ENCODE measurements around the gene ZNF787.

The ZNF787 gene

DNA sequence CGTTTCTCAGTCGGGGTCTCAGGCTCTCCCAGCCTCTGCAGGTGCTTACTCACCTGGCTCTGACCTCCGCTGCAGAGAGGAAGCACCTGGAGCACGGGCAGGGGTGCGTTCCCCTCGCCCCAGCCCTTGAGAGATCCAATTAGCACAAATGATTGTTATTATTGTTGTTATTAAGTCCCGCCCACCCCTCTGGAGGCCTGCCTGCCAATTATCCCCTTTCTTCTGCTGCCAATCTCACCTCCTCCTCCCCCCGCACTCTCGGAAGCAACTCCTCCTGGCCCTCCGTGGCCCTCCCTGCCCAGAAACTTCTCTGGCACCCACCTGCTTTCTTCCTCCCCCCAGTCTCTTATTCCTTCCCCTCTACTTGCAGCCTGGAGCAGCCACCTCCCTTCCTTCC lies 8.8 kb downstream of the ZNF787 start:
- TF ChIP-seq, protein P1, sequence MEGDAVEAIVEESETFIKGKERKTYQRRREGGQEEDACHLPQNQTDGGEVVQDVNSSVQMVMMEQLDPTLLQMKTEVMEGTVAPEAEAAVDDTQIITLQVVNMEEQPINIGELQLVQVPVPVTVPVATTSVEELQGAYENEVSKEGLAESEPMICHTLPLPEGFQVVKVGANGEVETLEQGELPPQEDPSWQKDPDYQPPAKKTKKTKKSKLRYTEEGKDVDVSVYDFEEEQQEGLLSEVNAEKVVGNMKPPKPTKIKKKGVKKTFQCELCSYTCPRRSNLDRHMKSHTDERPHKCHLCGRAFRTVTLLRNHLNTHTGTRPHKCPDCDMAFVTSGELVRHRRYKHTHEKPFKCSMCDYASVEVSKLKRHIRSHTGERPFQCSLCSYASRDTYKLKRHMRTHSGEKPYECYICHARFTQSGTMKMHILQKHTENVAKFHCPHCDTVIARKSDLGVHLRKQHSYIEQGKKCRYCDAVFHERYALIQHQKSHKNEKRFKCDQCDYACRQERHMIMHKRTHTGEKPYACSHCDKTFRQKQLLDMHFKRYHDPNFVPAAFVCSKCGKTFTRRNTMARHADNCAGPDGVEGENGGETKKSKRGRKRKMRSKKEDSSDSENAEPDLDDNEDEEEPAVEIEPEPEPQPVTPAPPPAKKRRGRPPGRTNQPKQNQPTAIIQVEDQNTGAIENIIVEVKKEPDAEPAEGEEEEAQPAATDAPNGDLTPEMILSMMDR (IDR thresholded peaks at IDR 0.05; ENCODE audit: low read depth, low read length, missing control alignments) = no peak
- H3K4me3 ChIP-seq (ENCODE audit: low read depth, low read length) = no peak overlapping the region
- no peak for DNase-seq (ENCODE audit: low read depth)

DNA sequence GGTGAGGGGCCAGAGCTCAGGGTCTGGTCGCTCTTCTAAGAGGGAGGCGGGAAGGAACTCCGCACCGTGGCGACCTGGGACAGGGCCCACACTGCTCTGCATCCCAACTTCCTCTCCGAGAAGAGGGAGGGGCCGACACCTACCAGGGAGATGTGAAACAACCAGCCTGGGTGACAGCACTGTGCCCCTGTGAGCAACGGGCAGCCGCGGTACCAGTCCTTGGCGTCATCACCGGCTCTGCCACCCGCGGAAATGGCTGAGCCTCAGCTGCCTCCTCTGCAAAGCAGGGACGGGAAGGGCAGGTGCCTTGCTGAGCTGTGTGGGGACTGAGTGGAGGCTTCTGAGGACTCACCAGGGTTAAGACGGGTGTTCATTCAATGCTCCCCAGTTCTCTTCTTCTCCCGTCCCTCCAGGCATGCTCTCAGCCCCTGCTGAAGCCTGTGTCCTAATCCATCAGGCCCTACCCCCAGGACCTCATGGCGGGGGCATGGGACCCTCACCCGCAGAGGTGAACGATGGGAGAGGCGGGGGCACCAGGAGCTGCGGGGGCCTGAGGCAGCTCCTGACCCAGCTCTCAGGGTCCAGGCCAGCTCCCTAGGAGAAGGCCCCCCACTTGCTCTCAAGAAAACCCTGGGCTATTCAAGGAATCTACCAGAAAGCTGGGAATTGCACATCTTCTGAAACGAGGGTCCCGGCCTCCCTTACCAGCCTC lies 9.3 kb downstream of the ZNF787 start:
- H3K4me3 ChIP-seq (ENCODE audit: low read depth, low read length) = peak overlapping the region; percentile 8
- peak; percentile 40 for DNase-seq (ENCODE audit: low read depth)
- TF ChIP-seq, protein P1 (IDR thresholded peaks at IDR 0.05; ENCODE audit: low read depth, low read length, missing control alignments) = no peak

DNA sequence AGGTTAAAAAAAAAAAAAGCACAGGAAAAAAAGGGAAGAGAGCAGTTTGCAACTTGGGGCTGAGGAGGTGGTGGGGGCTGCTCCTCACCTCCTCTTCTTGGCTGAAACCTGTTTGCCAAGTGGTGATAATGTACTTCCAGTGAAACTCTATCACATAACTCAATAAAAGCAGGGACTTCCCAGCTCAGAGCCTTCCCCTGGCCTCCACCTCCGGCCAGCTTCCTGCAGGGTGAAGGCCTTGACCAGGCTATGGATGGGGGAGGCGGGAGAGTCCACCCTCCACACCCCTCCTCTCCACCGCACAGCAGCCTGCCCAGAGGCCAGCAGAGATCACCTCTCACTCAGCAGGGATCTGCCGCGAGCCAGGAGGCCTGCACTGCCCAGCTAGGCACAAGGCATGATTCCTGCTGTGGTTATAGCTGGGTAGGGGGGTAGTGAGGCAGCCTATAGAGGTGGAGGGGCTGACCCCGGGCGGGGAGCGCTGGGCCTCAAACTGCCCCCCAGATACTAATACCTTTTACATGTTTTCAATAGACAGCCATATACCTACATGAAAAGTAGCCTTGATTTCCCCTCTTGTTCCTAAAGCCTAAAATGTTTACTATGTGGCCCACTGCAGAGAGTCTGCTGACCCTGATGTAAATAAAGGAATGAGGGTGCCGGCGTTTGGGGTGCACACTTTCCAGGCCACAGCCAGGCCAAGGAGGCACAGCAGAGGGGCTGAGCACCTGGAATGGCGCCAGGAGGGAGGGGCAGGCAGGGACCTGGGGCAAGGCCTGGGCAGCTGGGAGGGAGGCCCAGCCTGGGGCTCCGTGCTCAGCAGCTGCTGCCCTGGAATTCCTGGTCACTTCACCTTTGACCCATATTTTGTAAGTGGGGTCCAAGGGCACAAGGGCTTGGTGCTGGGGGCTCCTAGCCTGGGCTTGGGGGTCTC lies 10.3 kb downstream of the ZNF787 start:
- no peak overlapping the region for H3K4me3 ChIP-seq (ENCODE audit: low read depth, low read length)
- TF ChIP-seq, protein P1 (IDR thresholded peaks at IDR 0.05; ENCODE audit: low read depth, low read length, missing control alignments) = no peak
- no peak for DNase-seq (ENCODE audit: low read depth)

DNA sequence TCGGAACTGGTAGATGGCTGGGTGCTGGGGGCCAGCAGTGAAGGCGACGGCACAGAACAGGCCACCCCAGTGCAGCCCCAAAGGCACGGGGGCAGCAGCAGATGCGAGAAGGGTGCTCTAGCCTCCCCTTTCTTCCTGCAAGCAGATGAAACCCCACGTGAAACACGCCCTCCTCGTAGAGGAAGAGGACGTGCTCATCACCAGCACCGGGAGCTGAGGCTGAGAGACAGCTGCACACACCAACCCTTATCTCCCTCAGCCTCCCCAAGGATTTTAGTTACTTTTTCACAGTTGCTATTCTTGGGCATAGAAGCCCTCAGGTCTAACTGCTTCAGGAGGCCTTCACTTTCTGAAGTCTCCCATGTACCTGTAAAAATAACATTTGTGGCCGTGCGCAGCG lies 11.9 kb downstream of the ZNF787 start:
- DNase-seq (ENCODE audit: low read depth) = no peak
- TF ChIP-seq, protein P1 (IDR thresholded peaks at IDR 0.05; ENCODE audit: low read depth, low read length, missing control alignments) = no peak
- H3K4me3 ChIP-seq (ENCODE audit: low read depth, low read length) = no peak overlapping the region

GRCh38 chr19:56108447-56109195 lies 12.5 kb downstream of the ZNF787 start:
- TF ChIP-seq, protein P1 (IDR thresholded peaks at IDR 0.05; ENCODE audit: low read depth, low read length, missing control alignments) = no peak
- no peak overlapping the region for H3K4me3 ChIP-seq (ENCODE audit: low read depth, low read length)
- no peak for DNase-seq (ENCODE audit: low read depth)

GRCh38 chr19:56107626-56108351 lies 13.3 kb downstream of the ZNF787 start:
- TF ChIP-seq, protein P1 (IDR thresholded peaks at IDR 0.05; ENCODE audit: low read depth, low read length, missing control alignments) = no peak
- H3K4me3 ChIP-seq (ENCODE audit: low read depth, low read length) = no peak overlapping the region
- no peak for DNase-seq (ENCODE audit: low read depth)

All from GM12864 (cell line).